IMR-90 (cell line): ENCODE data around the gene TTYH3. TPM values are rescaled to one million over a fixed set of nuclear protein-coding genes. Genes with fewer than 3 reads are reported as not detected.

Experiments
- ATAC-seq: fragments of 200-7000 bp; cut with Tn5 transposase; 2 replicates; pipeline ENCODE4 v1.9.1; 2020; ENCODE audit warnings: low read depth, mild to moderate bottlenecking, moderate library complexity
- BruUV-seq: library from RNA; stranded (reverse); fragments of 400-500 nt; replicated peaks from 2 replicates; lab custom pipeline; 2021; lab: Mats Ljungman, UMichigan
- CTCF ChIA-PET: fragments of 300-600 bp; formaldehyde crosslinking; extraction: SDS; loops from one replicate; lab custom pipeline; 2021; ENCODE audit warnings: antibody characterized with exemption; lab: Yijun Ruan, JAX
- POLR2A ChIA-PET: fragments of 300-600 bp; sonication (Branson Sonifier 250); formaldehyde crosslinking; loops from one replicate; lab custom pipeline; 2022; ENCODE audit warnings: antibody characterized with exemption; ENCODE audit not compliant: unreplicated experiment; lab: Charles Lee
- DNase-seq: peaks from one replicate; pipeline ENCODE4 v3.0.0; 2013
- H2AFZ ChIP-seq: replicated peaks from 2 replicates; pipeline ENCODE3; 2013; ENCODE audit warnings: low read length, mild to moderate bottlenecking; ENCODE audit not compliant: poor library complexity
- H2AK5ac ChIP-seq: 2 replicates; pipeline ENCODE4 v1.6.1; 2013; ENCODE audit warnings: low read depth, low read length, inconsistent platforms
- H2AK9ac ChIP-seq: replicated peaks from 2 replicates; pipeline ENCODE3; 2013; ENCODE audit warnings: mild to moderate bottlenecking, low read depth, low read length, moderate library complexity; ENCODE audit not compliant: poor library complexity
- H2BK120ac ChIP-seq: 2 replicates; pipeline ENCODE4 v1.6.1; 2013; ENCODE audit warnings: low read depth, low read length, inconsistent platforms
- H2BK15ac ChIP-seq: 3 replicates; pipeline ENCODE4 v1.6.1; 2013; ENCODE audit warnings: low read depth, low read length, inconsistent platforms
- H2BK20ac ChIP-seq: 2 replicates; pipeline ENCODE4 v1.6.1; 2013; ENCODE audit warnings: low read depth, mild to moderate bottlenecking, inconsistent platforms, low read length, moderate library complexity
- H2BK5ac ChIP-seq: 2 replicates; pipeline ENCODE4 v1.6.1; 2013; ENCODE audit warnings: mild to moderate bottlenecking, low read depth, low read length, inconsistent platforms; ENCODE audit not compliant: poor library complexity, severe bottlenecking
- H3K14ac ChIP-seq: replicated peaks from 2 replicates; pipeline ENCODE4 v1.6.1; 2013; ENCODE audit warnings: low read depth, low read length, inconsistent platforms
- H3K18ac ChIP-seq: 2 replicates; pipeline ENCODE4 v1.6.1; 2013; ENCODE audit warnings: low read depth, low read length, control low read depth
- H3K23ac ChIP-seq: 2 replicates; pipeline ENCODE4 v1.6.1; 2013; ENCODE audit warnings: low read depth, low read length, inconsistent platforms
- H3K27ac ChIP-seq: 2 replicates; pipeline ENCODE4 v1.5.1; 2013; ENCODE audit warnings: mild to moderate bottlenecking, control low read depth, low read length; ENCODE audit not compliant: insufficient read depth
- H3K27me3 ChIP-seq: 2 replicates; pipeline ENCODE4 v1.6.1; 2013; ENCODE audit warnings: low read length; ENCODE audit not compliant: control insufficient read depth, insufficient read depth
- H3K36me3 ChIP-seq: 2 replicates; pipeline ENCODE4 v1.6.1; 2013; ENCODE audit warnings: low read length, mixed read lengths; ENCODE audit not compliant: control insufficient read depth, insufficient read depth
- H3K4ac ChIP-seq: 2 replicates; pipeline ENCODE4 v1.6.1; 2013; ENCODE audit warnings: low read depth, low read length, inconsistent platforms
- H3K4me1 ChIP-seq: 2 replicates; pipeline ENCODE4 v1.6.1; 2013; ENCODE audit warnings: low read length, mixed read lengths; ENCODE audit not compliant: control insufficient read depth, insufficient read depth
- H3K4me2 ChIP-seq: 2 replicates; pipeline ENCODE4 v1.6.1; 2013; ENCODE audit warnings: low read depth, mild to moderate bottlenecking, control low read depth, low read length, moderate library complexity
- H3K4me3 ChIP-seq: 2 replicates; pipeline ENCODE4 v1.5.1; 2013; ENCODE audit warnings: low read depth, mild to moderate bottlenecking, control low read depth, low read length, moderate library complexity; ENCODE audit not compliant: insufficient read depth
- H3K56ac ChIP-seq: 2 replicates; pipeline ENCODE4 v1.6.1; 2013; ENCODE audit warnings: low read length, inconsistent platforms; ENCODE audit not compliant: insufficient read depth; ENCODE audit errors: extremely low read depth
- H3K79me1 ChIP-seq, 2 experiments: 2 replicates each; pipeline ENCODE4 v1.6.1; 2013; ENCODE audit warnings: low read length in 2 of 2, inconsistent platforms in 1 of 2, low read depth in 1 of 2
- H3K9ac ChIP-seq: 2 replicates; pipeline ENCODE4 v1.6.1; 2013; ENCODE audit warnings: low read depth, low read length, control low read depth
- H3K9me1 ChIP-seq: 2 replicates; pipeline ENCODE4 v1.6.1; 2013; ENCODE audit warnings: low read length, inconsistent platforms; ENCODE audit not compliant: insufficient read depth
- H3K9me3 ChIP-seq: 2 replicates; pipeline ENCODE4 v1.6.1; 2013; ENCODE audit warnings: low read length; ENCODE audit not compliant: control insufficient read depth, insufficient read depth
- H4K20me1 ChIP-seq: 2 replicates; pipeline ENCODE4 v1.6.1; 2013; ENCODE audit warnings: low read length, inconsistent platforms; ENCODE audit not compliant: insufficient read depth
- H4K5ac ChIP-seq: 2 replicates; pipeline ENCODE4 v1.6.1; 2013; ENCODE audit warnings: mild to moderate bottlenecking, low read depth, low read length, control low read depth
- H4K8ac ChIP-seq, 2 experiments: 2 replicates each; pipeline ENCODE4 v1.6.1; 2013; ENCODE audit warnings: low read depth in 2 of 2, low read length in 2 of 2, control low read depth in 1 of 2, inconsistent platforms in 1 of 2
- H4K91ac ChIP-seq: 2 replicates; pipeline ENCODE4 v1.6.1; 2013; ENCODE audit warnings: low read depth, low read length, inconsistent platforms; ENCODE audit not compliant: insufficient read depth
- BHLHE40 ChIP-seq: fragments of 150-350 bp; IDR thresholded peaks from 2 replicates; pipeline ENCODE4 v1.6.1; 2016; ENCODE audit warnings: mild to moderate bottlenecking, low read depth, low read length
- CEBPB ChIP-seq: IDR thresholded peaks from 2 replicates; pipeline ENCODE4 v1.6.1; 2012; ENCODE audit warnings: low read depth, low read length, improper control_type of control experiment
- CHD1 ChIP-seq: IDR thresholded peaks from 2 replicates; pipeline ENCODE4 v1.6.1; 2012; ENCODE audit warnings: low read depth, low read length, improper control_type of control experiment
- FOS ChIP-seq: fragments of 150-350 bp; IDR thresholded peaks from 2 replicates; pipeline ENCODE4 v1.6.1; 2016; ENCODE audit warnings: low read depth, low read length
- MAFK ChIP-seq: IDR thresholded peaks from 2 replicates; pipeline ENCODE4 v1.6.1; 2012; ENCODE audit warnings: low read depth, low read length, improper control_type of control experiment
- MAZ ChIP-seq: IDR thresholded peaks from 2 replicates; pipeline ENCODE4 v1.6.1; 2012; ENCODE audit warnings: low read depth, mild to moderate bottlenecking, low read length, improper control_type of control experiment, moderate library complexity, borderline replicate concordance
- MXI1 ChIP-seq: IDR thresholded peaks from 2 replicates; pipeline ENCODE4 v1.6.1; 2012; ENCODE audit warnings: low read depth, mild to moderate bottlenecking, low read length, moderate library complexity, borderline replicate concordance
- POLR2A ChIP-seq: IDR thresholded peaks from 2 replicates; pipeline ENCODE4 v1.6.1; 2012; ENCODE audit warnings: mild to moderate bottlenecking, low read depth, low read length
- RCOR1 ChIP-seq: IDR thresholded peaks from 2 replicates; pipeline ENCODE4 v1.6.1; 2012; ENCODE audit warnings: mild to moderate bottlenecking, low read length, improper control_type of control experiment; ENCODE audit not compliant: insufficient replicate concordance
- RFX5 ChIP-seq: IDR thresholded peaks from 2 replicates; pipeline ENCODE4 v1.8.0; 2012; ENCODE audit warnings: low read depth, mild to moderate bottlenecking, low read length, moderate library complexity
- SMC3 ChIP-seq: fragments of 150-350 bp; IDR thresholded peaks from 2 replicates; pipeline ENCODE4 v1.6.1; 2016; ENCODE audit warnings: low read depth, mild to moderate bottlenecking, antibody characterized with exemption, low read length, moderate library complexity
- WGBS, 2 experiments: methylation state at CpG; one replicate each; pipeline versions ENCODE4 v1.1.5 to v1.1.7; 2013; ENCODE audit warnings: missing lambda C conversion rate in 2 of 2; ENCODE audit not compliant: insufficient read length in 1 of 2; ENCODE audit errors: extremely low coverage in 2 of 2; 5-methylcytosine and 5-hydroxymethylcytosine counted together
- dilution Hi-C: fragments of 300-500 bp; cut with HindIII; formaldehyde crosslinking; loops from one replicate; pipeline ENCODE4 v1.14.3; 2018; ENCODE audit warnings: low sequenced_read_pairs; ENCODE audit not compliant: unreplicated experiment
- in situ Hi-C: fragments of 300-500 bp; cut with MboI; formaldehyde crosslinking; loops from 3 replicates; pipeline ENCODE4 v1.14.3; 2019; ENCODE audit warnings: low sequenced_read_pairs, inconsistent platforms, mixed read lengths
- intact Hi-C: fragments of 100-400 bp; cut with micrococcal nuclease; formaldehyde crosslinking; loops from 2 replicates; pipeline ENCODE4 v1.10.0; 2022
- polyA plus RNA-seq, 3 experiments: library from polyadenylated mRNA; depleted of rRNA; stranded (reverse); fragments of >200 nt; gene quantifications; 2 replicates each; pipeline ENCODE4 v1.2.3, GENCODE V29; 2012; ENCODE audit warnings: low replicate concordance in 1 of 3
- total RNA-seq: library from RNA; depleted of rRNA; stranded (reverse); fragments of >200 nt; gene quantifications from 2 replicates; pipeline ENCODE4 v1.2.3, GENCODE V29; 2012
- TF ChIP-seq, protein P1 (sequence below): fragments of 150-350 bp; IDR thresholded peaks from 2 replicates; pipeline ENCODE4 v1.6.1; 2017; ENCODE audit warnings: mild to moderate bottlenecking, antibody characterized with exemption, low read length, low read depth
- TF ChIP-seq, protein P2 (sequence below): conservative IDR thresholded peaks from 2 replicates; pipeline ENCODE4 v1.5.1; 2012; ENCODE audit warnings: mild to moderate bottlenecking, low read depth, low read length, improper control_type of control experiment
- TF ChIP-seq, protein P3 (sequence below): fragments of 150-350 bp; IDR thresholded peaks from 2 replicates; pipeline ENCODE4 v1.6.1; 2016; ENCODE audit warnings: low read depth, mild to moderate bottlenecking, low read length, moderate library complexity, borderline replicate concordance

Gene TTYH3
- total and polyA plus RNA-seq, 2 of the 4 experiments (the other 2 are of a cell fraction), result 5.6 to 82.6 TPM

DNA sequence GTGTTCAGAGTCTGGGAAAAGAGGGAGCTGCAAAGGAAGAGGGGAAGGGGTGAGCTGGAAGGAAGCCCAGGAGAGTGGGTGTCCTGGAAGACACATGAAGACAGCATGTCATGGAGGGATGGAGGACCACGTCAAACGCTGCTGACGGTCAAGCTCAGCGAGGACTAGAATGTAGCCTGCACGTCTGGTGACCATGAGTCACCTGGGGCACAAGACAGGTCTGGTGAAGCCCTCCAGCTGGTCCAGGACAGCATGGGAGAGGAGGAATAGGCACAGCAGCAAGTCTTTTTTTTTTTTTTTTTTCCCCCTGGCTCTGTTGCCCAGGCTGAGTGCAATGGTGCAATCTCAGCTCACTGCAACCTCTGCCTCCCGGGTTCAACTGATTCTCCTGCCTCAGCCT, 36.6 kb downstream of the TTYH3 start:
- 15% methylated on average over 5 of the region's 6 CpGs; no CpG with 5 or more reads in 1 of the 2 experiments for WGBS, 2 experiments
- Histone ChIP-seq H3K27ac (no peak overlapping the region), H3K18ac (peak overlapping the region; percentile 2; the same call in 1 of the 2 replicates), H3K9ac (no peak overlapping the region), H3K4me1 (peaks cover 6% of the 10 kb centered on the region), H4K5ac (peak overlapping the region; percentile 7; the same call in 1 of the 2 replicates), H2AK5ac (peak overlapping the region; percentile 29; the same call in 1 of the 2 replicates), H4K91ac (no peak overlapping the region), H2AFZ (peak overlapping the region; percentile 61), H2BK15ac (no peak overlapping the region; the same call in 2 of the 3 replicates), H3K14ac (no peak overlapping the region), H4K8ac (no peak overlapping the region; a peak in 1 of 4 replicates), H2AK9ac (peak overlapping the region; percentile 23), H2BK20ac (peak overlapping the region; percentile 13; the same call in 1 of the 2 replicates), H3K9me1 (no peaks in the 10 kb centered on the region), H2BK5ac (no peak overlapping the region), H3K79me1 (no peaks in the 10 kb centered on the region), H3K4ac (peak overlapping the region; percentile 52; the same call in 1 of the 2 replicates), H3K23ac (no peak overlapping the region), H3K27me3 (no peaks in the 10 kb centered on the region), H4K20me1 (no peaks in the 10 kb centered on the region), H3K4me3 (no peak overlapping the region), H3K4me2 (peak overlapping the region; percentile 9; the same call in 1 of the 2 replicates), H3K56ac (no peak overlapping the region), H3K9me3 (peaks cover 5% of the 10 kb centered on the region; the same call in 1 of the 2 replicates), H3K36me3 (no peaks in the 10 kb centered on the region), H2BK120ac (peak overlapping the region; percentile 57; the same call in 1 of the 2 replicates)
- ChIA-PET CTCF (no interaction called here), POLR2A (interaction anchor here (0.6 kb wide), 1 partner anchor 102 kb away, joined by 14 read pairs; no protein-coding TSS in a partner anchor)
- intact Hi-C loops (no loop called here), dilution Hi-C loops (no loop called here), in situ Hi-C loops (no loop called here)
- ATAC-seq (peak; percentile 7; the same call in 1 of the 2 replicates), DNase-seq (peak; percentile 91)
- TF ChIP-seq MXI1 (no peak), POLR2A (no peak), RFX5 (no peak), MAFK (no peak), CEBPB (no peak), CHD1 (no peak), SMC3 (no peak), BHLHE40 (peak; percentile 87), RCOR1 (no peak), MAZ (no peak), FOS (peak; percentile 55)
- TF ChIP-seq, protein P1, sequence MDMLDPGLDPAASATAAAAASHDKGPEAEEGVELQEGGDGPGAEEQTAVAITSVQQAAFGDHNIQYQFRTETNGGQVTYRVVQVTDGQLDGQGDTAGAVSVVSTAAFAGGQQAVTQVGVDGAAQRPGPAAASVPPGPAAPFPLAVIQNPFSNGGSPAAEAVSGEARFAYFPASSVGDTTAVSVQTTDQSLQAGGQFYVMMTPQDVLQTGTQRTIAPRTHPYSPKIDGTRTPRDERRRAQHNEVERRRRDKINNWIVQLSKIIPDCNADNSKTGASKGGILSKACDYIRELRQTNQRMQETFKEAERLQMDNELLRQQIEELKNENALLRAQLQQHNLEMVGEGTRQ, result no peak
- TF ChIP-seq, protein P2, sequence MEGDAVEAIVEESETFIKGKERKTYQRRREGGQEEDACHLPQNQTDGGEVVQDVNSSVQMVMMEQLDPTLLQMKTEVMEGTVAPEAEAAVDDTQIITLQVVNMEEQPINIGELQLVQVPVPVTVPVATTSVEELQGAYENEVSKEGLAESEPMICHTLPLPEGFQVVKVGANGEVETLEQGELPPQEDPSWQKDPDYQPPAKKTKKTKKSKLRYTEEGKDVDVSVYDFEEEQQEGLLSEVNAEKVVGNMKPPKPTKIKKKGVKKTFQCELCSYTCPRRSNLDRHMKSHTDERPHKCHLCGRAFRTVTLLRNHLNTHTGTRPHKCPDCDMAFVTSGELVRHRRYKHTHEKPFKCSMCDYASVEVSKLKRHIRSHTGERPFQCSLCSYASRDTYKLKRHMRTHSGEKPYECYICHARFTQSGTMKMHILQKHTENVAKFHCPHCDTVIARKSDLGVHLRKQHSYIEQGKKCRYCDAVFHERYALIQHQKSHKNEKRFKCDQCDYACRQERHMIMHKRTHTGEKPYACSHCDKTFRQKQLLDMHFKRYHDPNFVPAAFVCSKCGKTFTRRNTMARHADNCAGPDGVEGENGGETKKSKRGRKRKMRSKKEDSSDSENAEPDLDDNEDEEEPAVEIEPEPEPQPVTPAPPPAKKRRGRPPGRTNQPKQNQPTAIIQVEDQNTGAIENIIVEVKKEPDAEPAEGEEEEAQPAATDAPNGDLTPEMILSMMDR, result no peak
- TF ChIP-seq, protein P3, sequence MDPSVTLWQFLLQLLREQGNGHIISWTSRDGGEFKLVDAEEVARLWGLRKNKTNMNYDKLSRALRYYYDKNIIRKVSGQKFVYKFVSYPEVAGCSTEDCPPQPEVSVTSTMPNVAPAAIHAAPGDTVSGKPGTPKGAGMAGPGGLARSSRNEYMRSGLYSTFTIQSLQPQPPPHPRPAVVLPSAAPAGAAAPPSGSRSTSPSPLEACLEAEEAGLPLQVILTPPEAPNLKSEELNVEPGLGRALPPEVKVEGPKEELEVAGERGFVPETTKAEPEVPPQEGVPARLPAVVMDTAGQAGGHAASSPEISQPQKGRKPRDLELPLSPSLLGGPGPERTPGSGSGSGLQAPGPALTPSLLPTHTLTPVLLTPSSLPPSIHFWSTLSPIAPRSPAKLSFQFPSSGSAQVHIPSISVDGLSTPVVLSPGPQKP, result no peak
- no TSS peak for BruUV-seq
